ENCODE results near the gene PACRG. TPM values are rescaled to one million over a fixed set of nuclear protein-coding genes. Genes with fewer than 3 reads are reported as not detected.

The PACRG gene
- total and polyA plus RNA-seq, 2 of the 4 experiments (the other 2 are of a cell fraction): not detected

DNA sequence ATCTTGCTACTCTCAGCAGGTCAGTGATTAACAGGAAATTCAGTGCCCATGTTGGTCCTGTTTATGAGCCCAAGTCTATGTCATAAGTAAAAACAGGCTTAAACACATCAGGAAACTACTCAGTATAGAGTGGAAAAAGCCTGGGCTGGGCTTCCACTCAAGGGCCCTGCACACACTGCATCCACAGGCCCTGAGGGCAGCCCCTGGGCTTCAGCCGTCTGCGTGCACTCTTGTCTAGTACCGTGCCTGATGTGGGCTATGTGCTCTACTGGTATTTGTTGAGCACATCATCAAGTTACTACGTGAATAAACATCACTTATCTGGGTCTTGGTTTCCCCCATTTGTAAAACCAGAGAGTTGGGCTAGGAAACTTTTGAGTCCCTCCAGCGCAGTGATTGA lies 135.2 kb downstream of the PACRG start:
- no peak overlapping the region for H2BK20ac ChIP-seq (ENCODE audit: low read depth, low read length)
- H3K23ac ChIP-seq (ENCODE audit: low read depth, low read length): no peak overlapping the region
- H3K18ac ChIP-seq (ENCODE audit: low read depth, low read length): no peak overlapping the region
- H3K36me3 ChIP-seq (ENCODE audit: control insufficient read depth, insufficient read depth, low read length): no peaks in the 10 kb centered on the region
- CTCF ChIA-PET: interaction anchor here (0.6 kb wide), 1 partner anchor 91 kb away, joined by 4 read pairs; no protein-coding TSS in a partner anchor
- no peak overlapping the region for H3K56ac ChIP-seq (ENCODE audit: extremely low read depth, insufficient read depth, low read length)
- H3K27ac ChIP-seq (ENCODE audit: insufficient read depth, low read length): no peak overlapping the region
- POLR2A ChIA-PET (ENCODE audit: unreplicated experiment): no interaction called here
- no peak overlapping the region for H3K4me2 ChIP-seq (ENCODE audit: low read depth, low read length)
- no peak overlapping the region for H2BK120ac ChIP-seq (ENCODE audit: low read depth, low read length)
- H3K9ac ChIP-seq (ENCODE audit: low read depth, low read length): no peak overlapping the region
- in situ Hi-C loops (cut with MboI; ENCODE audit: low sequenced_read_pairs): no loop called here
- TF ChIP-seq, protein P1, sequence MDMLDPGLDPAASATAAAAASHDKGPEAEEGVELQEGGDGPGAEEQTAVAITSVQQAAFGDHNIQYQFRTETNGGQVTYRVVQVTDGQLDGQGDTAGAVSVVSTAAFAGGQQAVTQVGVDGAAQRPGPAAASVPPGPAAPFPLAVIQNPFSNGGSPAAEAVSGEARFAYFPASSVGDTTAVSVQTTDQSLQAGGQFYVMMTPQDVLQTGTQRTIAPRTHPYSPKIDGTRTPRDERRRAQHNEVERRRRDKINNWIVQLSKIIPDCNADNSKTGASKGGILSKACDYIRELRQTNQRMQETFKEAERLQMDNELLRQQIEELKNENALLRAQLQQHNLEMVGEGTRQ (IDR thresholded peaks at IDR 0.05; ENCODE audit: low read depth, low read length): no peak
- TF ChIP-seq SMC3 (IDR thresholded peaks at IDR 0.05; ENCODE audit: low read depth, low read length): no peak
- no peak for TF ChIP-seq NFE2L2 (IDR thresholded peaks at IDR 0.05; ENCODE audit: low read depth, low read length)
- no peak for TF ChIP-seq CTCF (conservative IDR thresholded peaks at IDR 0.05; ENCODE audit: low read depth, low read length)
- no peak for TF ChIP-seq RAD21 (IDR thresholded peaks at IDR 0.05; ENCODE audit: low read length)
- TF ChIP-seq RFX5 (IDR thresholded peaks at IDR 0.05; ENCODE audit: low read depth, low read length): no peak
- no peak overlapping the region for H2AFZ ChIP-seq (replicated peaks; ENCODE audit: low read length, poor library complexity)
- H4K5ac ChIP-seq (ENCODE audit: low read depth, low read length): no peak overlapping the region
- H3K4me1 ChIP-seq (ENCODE audit: control insufficient read depth, insufficient read depth, low read length): no peaks in the 10 kb centered on the region
- H2AK5ac ChIP-seq (ENCODE audit: low read depth, low read length): no peak overlapping the region
- DNase-seq (no peak), ATAC-seq (ENCODE audit: low read depth) (no peak)
- no peaks in the 10 kb centered on the region for H3K27me3 ChIP-seq (ENCODE audit: control insufficient read depth, insufficient read depth, low read length)
- no peaks in the 10 kb centered on the region for H4K20me1 ChIP-seq (ENCODE audit: insufficient read depth, low read length)
- H3K79me1 ChIP-seq (ENCODE audit: low read depth in 1 of 2, low read length in 2 of 2): no peaks in the 10 kb centered on the region
- intact Hi-C loops (cut with micrococcal nuclease): no loop called here
- H3K9me1 ChIP-seq (ENCODE audit: insufficient read depth, low read length): no peaks in the 10 kb centered on the region
- H3K9me3 ChIP-seq (ENCODE audit: control insufficient read depth, insufficient read depth, low read length): no peaks in the 10 kb centered on the region
- dilution Hi-C loops (cut with HindIII; ENCODE audit: low sequenced_read_pairs, unreplicated experiment): no loop called here
- H3K4me3 ChIP-seq (ENCODE audit: insufficient read depth, low read depth, low read length): no peak overlapping the region
- no peak overlapping the region for H3K14ac ChIP-seq (replicated peaks; ENCODE audit: low read depth, low read length)
- H2BK5ac ChIP-seq (ENCODE audit: low read depth, low read length, poor library complexity, severe bottlenecking): no peak overlapping the region
- no CpG with 5 or more reads among the region's 5 CpGs for whole genome bisulfite sequencing, 2 experiments (ENCODE audit: extremely low coverage in 2 of 2, insufficient read length in 1 of 2)
- BruUV-seq (replicated peaks): no TSS peak
- H4K91ac ChIP-seq (ENCODE audit: insufficient read depth, low read depth, low read length): no peak overlapping the region
- no peak overlapping the region for H4K8ac ChIP-seq (ENCODE audit: low read depth in 2 of 2, low read length in 2 of 2)
- H2BK15ac ChIP-seq (ENCODE audit: low read depth, low read length): no peak overlapping the region
- no peak overlapping the region for H3K4ac ChIP-seq (ENCODE audit: low read depth, low read length)
- no peak overlapping the region for H2AK9ac ChIP-seq (replicated peaks; ENCODE audit: low read depth, low read length, poor library complexity)
